NCI-H2107 treated with DMSO at 0.1 percent for 48 hours (cell line): Measurements from ENCODE around the gene MYO1B.

ENCODE experiments used
- DNase-seq: peaks from one replicate; lab custom pipeline; 2025; ENCODE audit not compliant: unreplicated experiment; lab: John Stamatoyannopoulos, UW

MYO1B gene

GRCh38 chr2:191257934-191258333 is 12.7 kb downstream of the MYO1B start:
- DNase-seq = no peak

- no peak for DNase-seq
These were observed 13.8 kb downstream of the MYO1B start for GRCh38 chr2:191258996-191259395.

DNA sequence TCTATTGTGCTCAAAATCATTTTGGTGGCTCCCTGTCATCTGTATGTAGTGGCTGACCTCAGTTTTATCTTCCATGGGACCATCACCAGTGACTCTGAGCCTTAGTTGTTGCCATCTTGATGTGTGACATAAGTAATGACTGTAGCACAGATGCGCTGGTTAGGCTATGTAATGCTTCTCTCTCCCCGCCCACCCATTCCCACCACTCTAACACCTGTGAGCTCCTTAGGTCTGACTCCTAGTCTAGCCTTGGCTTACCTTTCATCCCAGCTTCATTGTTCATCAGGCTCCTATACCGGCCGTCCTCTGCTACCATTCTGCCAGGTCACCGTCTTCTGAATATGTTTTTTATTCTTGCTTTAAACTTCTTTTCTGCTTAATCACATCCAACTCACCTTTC is 17.2 kb downstream of the MYO1B start:
- DNase-seq = no peak

DNA sequence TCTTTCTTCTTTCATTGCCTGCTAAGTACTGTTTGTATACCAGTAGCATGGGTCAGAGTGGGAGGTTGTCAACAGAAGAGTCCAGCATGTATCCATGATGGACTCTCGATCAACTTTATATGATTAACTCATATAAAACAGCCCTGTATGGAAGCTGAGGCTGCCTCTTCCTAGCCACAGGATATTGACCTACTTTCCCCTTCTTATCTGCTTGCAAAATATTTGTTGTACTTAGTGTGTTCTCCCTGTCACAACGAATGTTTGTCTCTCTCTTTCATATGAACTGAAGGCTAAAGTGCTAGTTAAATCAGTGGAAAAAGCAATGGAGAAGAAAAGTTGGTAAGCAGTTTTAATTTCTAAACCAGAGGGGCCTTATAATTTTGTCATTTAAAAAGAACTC is 17.8 kb downstream of the MYO1B start:
- no peak for DNase-seq

DNA sequence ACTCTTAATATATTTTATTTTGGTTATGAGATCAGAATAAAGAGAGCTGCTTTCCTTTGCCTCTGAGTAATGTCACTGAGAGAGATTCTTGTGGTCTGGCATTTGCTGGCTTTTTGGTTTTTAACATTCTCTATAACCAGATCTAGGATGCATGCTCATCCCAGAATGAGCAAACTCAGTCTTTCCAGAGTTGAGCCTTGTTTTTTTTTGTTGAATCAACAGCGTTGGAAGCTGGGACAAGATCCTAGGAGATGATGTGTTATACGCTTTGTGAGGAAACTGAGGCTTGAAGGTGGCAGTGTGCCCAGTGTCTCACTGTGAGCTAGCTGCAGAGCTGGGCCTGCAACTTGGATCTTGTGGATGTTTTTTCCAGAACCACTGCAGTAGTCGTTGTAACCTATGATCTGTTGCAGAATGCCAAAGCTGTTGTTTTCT is 19.5 kb downstream of the MYO1B start:
- DNase-seq = no peak

GRCh38 chr2:191265311-191266170 is 20.3 kb downstream of the MYO1B start:
- no peak for DNase-seq

DNA sequence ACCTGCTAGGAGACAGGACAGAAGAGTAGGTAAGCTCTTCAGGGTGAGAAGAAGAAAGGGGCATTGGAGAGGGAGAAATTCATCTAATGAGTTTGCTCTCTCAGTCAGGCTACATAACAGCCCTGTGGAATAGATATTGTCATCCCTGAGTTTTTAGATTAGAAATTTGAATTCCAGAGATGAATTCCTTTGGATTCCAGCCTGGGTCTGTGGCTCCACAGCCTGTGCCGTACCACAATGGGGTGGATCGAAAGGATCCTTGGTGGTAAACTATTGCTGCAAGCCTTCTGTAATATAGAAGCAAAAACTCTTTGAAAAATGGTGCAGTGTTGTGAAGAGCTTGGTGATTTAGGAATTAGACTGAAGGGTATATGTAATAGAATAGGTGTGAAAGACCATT is 21.0 kb downstream of the MYO1B start:
- DNase-seq = no peak

DNA sequence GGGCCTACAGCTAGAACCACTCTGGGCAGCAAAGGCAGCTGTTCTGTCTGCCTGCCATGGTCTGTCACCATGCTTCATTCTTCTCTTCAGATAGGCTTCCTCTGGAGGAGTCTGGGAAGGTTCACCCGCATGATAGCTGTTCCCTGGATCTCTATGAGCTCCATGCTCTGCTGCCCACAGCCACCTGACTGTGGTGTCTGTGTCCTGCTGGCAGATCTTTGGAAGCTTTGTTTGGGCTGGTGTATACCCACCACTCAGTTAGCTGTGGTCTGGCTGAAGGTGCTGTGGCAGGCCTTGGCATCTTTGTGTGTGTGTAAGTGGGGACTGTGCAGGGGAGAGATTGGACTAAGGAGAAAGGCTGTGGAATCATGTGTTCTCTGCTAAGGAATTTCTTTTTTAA is 23.4 kb downstream of the MYO1B start:
- no peak for DNase-seq

- peak; percentile 40 for DNase-seq
These were observed 25.3 kb downstream of the MYO1B start for GRCh38 chr2:191270306-191271161.

DNA sequence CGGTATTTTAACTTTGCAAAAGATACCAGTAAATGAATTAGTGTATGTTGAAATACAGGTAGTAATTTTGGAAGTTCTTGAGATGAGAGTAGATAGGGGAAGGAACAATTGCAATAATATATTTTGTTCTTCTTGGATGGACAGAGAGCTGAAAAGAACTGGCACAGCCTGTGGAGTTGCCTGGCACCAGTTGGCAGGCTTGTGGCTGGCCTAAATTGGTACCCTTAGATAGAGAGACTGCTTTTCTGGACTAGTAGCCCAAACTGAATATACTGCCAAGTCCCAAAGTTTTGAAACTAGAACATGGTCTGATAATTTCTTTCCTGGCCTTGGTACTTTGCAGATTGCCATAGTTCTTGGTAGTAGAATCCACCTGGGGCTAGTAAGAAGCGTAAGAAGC is 26.9 kb downstream of the MYO1B start:
- DNase-seq = no peak

DNA sequence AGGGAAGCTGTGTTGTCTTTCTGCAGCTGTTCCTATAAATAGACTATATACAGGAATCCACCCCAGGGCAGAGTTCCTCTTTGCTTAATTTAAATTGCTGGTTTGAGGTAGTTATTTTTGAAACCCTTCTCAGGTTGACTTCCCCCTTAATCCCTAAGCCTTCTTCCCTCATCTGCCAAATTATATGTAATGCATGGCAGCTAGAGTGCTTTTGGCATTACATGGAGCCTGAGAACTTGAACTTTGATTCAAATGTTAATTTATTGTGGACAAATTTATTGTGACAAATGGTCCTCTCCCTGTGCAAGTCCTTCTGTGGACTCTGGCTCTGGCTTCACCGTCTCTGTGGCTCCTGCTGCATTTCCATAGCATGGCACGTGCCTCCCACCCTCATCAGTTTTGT is 29.2 kb downstream of the MYO1B start:
- no peak for DNase-seq

- no peak for DNase-seq
These were observed 31.7 kb downstream of the MYO1B start for GRCh38 chr2:191276792-191277465.

- DNase-seq = no peak
These were observed 35.1 kb downstream of the MYO1B start for GRCh38 chr2:191280290-191280689.

- no peak for DNase-seq
These were observed 35.9 kb downstream of the MYO1B start for GRCh38 chr2:191280834-191281756.

DNA sequence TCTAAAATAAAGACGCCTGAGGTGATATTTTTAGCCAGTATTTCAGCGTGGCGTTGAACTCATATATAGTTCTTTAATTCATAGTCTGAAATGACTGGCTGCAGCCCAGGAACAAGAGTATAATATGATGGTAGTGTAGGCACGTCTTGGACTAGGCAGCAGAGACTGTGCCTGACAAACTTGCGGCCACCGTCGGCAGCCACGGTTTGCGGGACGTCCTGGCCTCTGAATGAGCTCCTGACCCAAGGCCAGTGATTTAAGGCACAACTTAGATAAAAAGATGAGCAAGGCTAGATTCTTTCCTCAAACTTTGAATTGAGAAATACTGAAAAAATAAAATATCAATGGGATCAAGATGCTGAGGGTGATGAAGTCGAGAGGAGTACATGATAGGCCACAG is 40.0 kb downstream of the MYO1B start:
- DNase-seq = no peak

- no peak for DNase-seq
These were observed 42.6 kb downstream of the MYO1B start for GRCh38 chr2:191287820-191288219.

- no peak for DNase-seq
These were observed 43.8 kb downstream of the MYO1B start for GRCh38 chr2:191289049-191289448.

GRCh38 chr2:191291471-191291870 is 46.3 kb downstream of the MYO1B start:
- no peak for DNase-seq

DNA sequence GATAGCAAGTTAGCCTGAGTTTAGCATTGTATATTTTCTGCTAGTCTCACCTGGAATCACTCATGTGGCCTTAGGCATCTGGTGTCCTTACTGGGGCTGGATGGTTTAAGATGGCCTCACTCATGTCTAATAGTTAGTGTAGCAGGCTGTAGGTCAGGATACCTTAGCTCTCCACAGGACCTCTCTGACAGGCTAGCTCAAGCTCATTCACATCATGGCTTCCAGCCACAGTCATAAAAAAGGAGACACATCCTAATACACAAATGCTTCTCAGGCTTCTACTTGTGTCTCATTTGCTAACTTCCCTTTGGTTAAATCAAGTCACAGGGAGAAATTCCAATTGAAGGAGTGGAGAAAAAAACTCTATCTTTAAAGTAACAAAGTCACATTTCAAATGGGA is 47.7 kb downstream of the MYO1B start:
- no peak for DNase-seq

DNA sequence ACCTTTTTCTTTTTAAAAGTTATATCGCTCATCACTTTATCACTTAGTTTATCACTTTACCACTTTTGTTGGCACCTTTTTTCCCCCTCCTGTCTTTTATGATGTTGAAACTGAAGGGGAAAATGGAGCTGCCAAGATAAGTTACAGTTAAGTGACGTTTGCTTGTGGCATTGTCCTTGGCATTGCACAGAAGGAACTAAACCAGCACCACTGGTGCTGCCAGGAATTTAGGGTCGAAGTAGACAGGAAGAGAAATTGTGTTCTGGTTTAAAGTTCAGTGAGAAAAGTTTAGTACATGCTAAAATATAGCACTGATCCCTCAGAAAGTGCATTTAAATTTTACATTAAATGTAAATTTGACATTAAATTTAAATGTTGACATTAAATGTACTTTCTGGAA is 49.9 kb downstream of the MYO1B start:
- no peak for DNase-seq
